H1 (cell line): ENCODE data around the gene ZCWPW2. TPM values are rescaled to one million over a fixed set of nuclear protein-coding genes. Genes with fewer than 3 reads are reported as not detected.

Experiments used
- CTCF ChIA-PET: fragments of 300-600 bp; sonication (Branson Sonifier 250); formaldehyde crosslinking; loops from one replicate; lab custom pipeline; 2021; ENCODE audit not compliant: partially characterized antibody; lab: Charles Lee
- POLR2A ChIA-PET: fragments of 300-600 bp; sonication (Branson Sonifier 250); formaldehyde crosslinking; loops from one replicate; lab custom pipeline; 2021; ENCODE audit warnings: inconsistent platforms; ENCODE audit not compliant: partially characterized antibody; lab: Charles Lee
- DNase-seq, 2 experiments: peaks; one replicate each; pipeline versions ENCODE4 v3.0.0 to v3.0.0-alpha.2; 2010 to 2022; ENCODE audit warnings: low spot score in 2 of 2, low read depth in 1 of 2, mixed read lengths in 1 of 2
- FAIRE-seq: peaks from 2 replicates; lab custom pipeline; 2011; peaks lifted over from hg19 to GRCh38; lab: Jason Lieb, UNC
- H2AFZ ChIP-seq: 2 replicates; pipeline ENCODE4 v1.8.1; 2012; ENCODE audit warnings: low read length, inconsistent platforms
- H2AK5ac ChIP-seq: 2 replicates; pipeline ENCODE4 v1.6.1; 2013; ENCODE audit warnings: low read depth, low read length
- H2BK120ac ChIP-seq: replicated peaks from 2 replicates; pipeline ENCODE3; 2013; ENCODE audit warnings: low read depth, low read length, inconsistent platforms
- H2BK12ac ChIP-seq: 2 replicates; pipeline ENCODE4 v1.6.1; 2013; ENCODE audit warnings: low read depth, low read length
- H2BK15ac ChIP-seq: 2 replicates; pipeline ENCODE4 v1.6.1; 2013; ENCODE audit warnings: low read length
- H2BK20ac ChIP-seq: 2 replicates; pipeline ENCODE4 v1.6.1; 2013; ENCODE audit warnings: low read length
- H2BK5ac ChIP-seq: 2 replicates; pipeline ENCODE4 v1.6.1; 2013; ENCODE audit warnings: low read depth, low read length
- H3K14ac ChIP-seq: 2 replicates; pipeline ENCODE4 v1.6.1; 2013; ENCODE audit warnings: inconsistent platforms; ENCODE audit not compliant: insufficient read length
- H3K18ac ChIP-seq: 2 replicates; pipeline ENCODE4 v1.6.1; 2013; ENCODE audit warnings: low read length; ENCODE audit errors: extremely low read depth
- H3K23ac ChIP-seq: 2 replicates; pipeline ENCODE4 v1.6.1; 2013; ENCODE audit warnings: inconsistent platforms; ENCODE audit not compliant: insufficient read length
- H3K23me2 ChIP-seq: 2 replicates; pipeline ENCODE4 v1.6.1; 2013; ENCODE audit warnings: low read depth, low read length
- H3K27ac ChIP-seq: 2 replicates; pipeline ENCODE4 v1.6.1; 2011; ENCODE audit warnings: low read depth, low read length, inconsistent platforms
- H3K27me3 ChIP-seq, 4 experiments: replicated peaks in 1 of 4; 1 replicate in 1 of 4; 2 replicates in 3 of 4; pipeline versions ENCODE4 v1.6.1 to v1.8.1; 2011 to 2013; ENCODE audit warnings: low read length in 3 of 4, mild to moderate bottlenecking in 3 of 4, inconsistent platforms in 2 of 4, mixed read lengths in 2 of 4, moderate library complexity in 1 of 4; ENCODE audit not compliant: control insufficient read depth in 3 of 4, insufficient read depth in 3 of 4; ENCODE audit errors: extremely low read depth in 1 of 4
- H3K36me3 ChIP-seq, 4 experiments: 2 replicates each; pipeline versions ENCODE4 v1.6.1 to v1.8.1; 2011 to 2013; ENCODE audit warnings: mild to moderate bottlenecking in 4 of 4, low read length in 3 of 4, moderate library complexity in 2 of 4, control low read depth in 1 of 4, inconsistent platforms in 1 of 4; ENCODE audit not compliant: insufficient read depth in 4 of 4, control insufficient read depth in 2 of 4
- H3K4ac ChIP-seq: replicated peaks from 2 replicates; pipeline ENCODE3; 2013; ENCODE audit warnings: low read length, low read depth, mixed read lengths, inconsistent platforms; ENCODE audit not compliant: insufficient read length
- H3K4me1 ChIP-seq, 4 experiments: replicated peaks in 1 of 4; 1 replicate in 1 of 4; 2 replicates in 3 of 4; pipeline versions ENCODE4 v1.6.1 to v1.8.1; 2011 to 2013; ENCODE audit warnings: low read length in 3 of 4, inconsistent platforms in 2 of 4, mixed read lengths in 1 of 4; ENCODE audit not compliant: insufficient read depth in 4 of 4, control insufficient read depth in 3 of 4
- H3K4me2 ChIP-seq, 2 experiments: 2 replicates each; pipeline versions ENCODE4 v1.6.1 to v1.8.1; 2011 to 2013; ENCODE audit warnings: low read depth in 2 of 2, low read length in 2 of 2, control low read depth in 1 of 2, inconsistent platforms in 1 of 2, mild to moderate bottlenecking in 1 of 2; ENCODE audit not compliant: insufficient read depth in 1 of 2
- H3K4me3 ChIP-seq, 4 experiments: fragments of 200-600, 300-600 bp in 1 of 4; sonication (generic), shearing (Covaris generic), sonication (Bioruptor Twin) in 1 of 4; 2 replicates each; pipeline versions ENCODE4 v1.5.1 to v1.8.1; 2011 to 2016; ENCODE audit warnings: low read length in 4 of 4, low read depth in 3 of 4, control low read depth in 2 of 4, inconsistent platforms in 2 of 4, mild to moderate bottlenecking in 2 of 4, mixed read lengths in 1 of 4, moderate library complexity in 1 of 4; ENCODE audit not compliant: insufficient read depth in 2 of 4; ENCODE audit errors: extremely low read depth in 1 of 4
- H3K56ac ChIP-seq: replicated peaks from 2 replicates; pipeline ENCODE3; 2013; ENCODE audit warnings: low read depth, mild to moderate bottlenecking, mixed read lengths, low read length, inconsistent platforms; ENCODE audit not compliant: insufficient read length
- H3K79me1 ChIP-seq: 2 replicates; pipeline ENCODE4 v1.6.1; 2013; ENCODE audit warnings: low read depth, low read length, control low read depth
- H3K79me2 ChIP-seq, 2 experiments: 2 replicates each; pipeline versions ENCODE4 v1.6.1 to v1.8.1; 2012 to 2013; ENCODE audit warnings: low read length in 2 of 2, mild to moderate bottlenecking in 2 of 2, inconsistent platforms in 1 of 2; ENCODE audit not compliant: insufficient read depth in 2 of 2, control insufficient read depth in 1 of 2
- H3K9ac ChIP-seq, 4 experiments: replicated peaks in 1 of 4; 1 replicate in 1 of 4; 2 replicates in 3 of 4; pipeline versions ENCODE4 v1.6.1 to v1.8.1; 2011 to 2013; ENCODE audit warnings: low read depth in 3 of 4, low read length in 3 of 4, control low read depth in 2 of 4, mild to moderate bottlenecking in 2 of 4, moderate library complexity in 2 of 4, inconsistent platforms in 1 of 4; ENCODE audit errors: extremely low read depth in 1 of 4
- H3K9me3 ChIP-seq, 2 experiments: 2 replicates each; pipeline versions ENCODE4 v1.6.1 to v1.8.1; 2012 to 2013; ENCODE audit warnings: mild to moderate bottlenecking in 2 of 2, moderate library complexity in 2 of 2, control low read depth in 1 of 2, inconsistent platforms in 1 of 2, low read depth in 1 of 2, low read length in 1 of 2, mixed read lengths in 1 of 2; ENCODE audit not compliant: insufficient read depth in 2 of 2
- H4K20me1 ChIP-seq, 2 experiments: replicated peaks in 1 of 2; 2 replicates each; pipeline versions ENCODE3 to v1.8.1; 2011 to 2013; ENCODE audit warnings: inconsistent platforms in 2 of 2, low read length in 2 of 2, mild to moderate bottlenecking in 1 of 2; ENCODE audit not compliant: insufficient read depth in 2 of 2, control insufficient read depth in 1 of 2
- H4K5ac ChIP-seq: 2 replicates; pipeline ENCODE4 v1.6.1; 2013; ENCODE audit warnings: low read length, low read depth, mixed read lengths, inconsistent platforms; ENCODE audit not compliant: insufficient read length
- H4K8ac ChIP-seq: 2 replicates; pipeline ENCODE4 v1.8.0; 2013; ENCODE audit warnings: mild to moderate bottlenecking, moderate library complexity, low read length, inconsistent platforms; ENCODE audit not compliant: insufficient read depth; ENCODE audit errors: extremely low read depth
- H4K91ac ChIP-seq: replicated peaks from 2 replicates; pipeline ENCODE3; 2013; ENCODE audit warnings: low read length, mixed read lengths, inconsistent platforms; ENCODE audit not compliant: insufficient read length
- CHD1 ChIP-seq: IDR thresholded peaks from 2 replicates; pipeline ENCODE4 v1.6.1; 2012; ENCODE audit warnings: low read depth, low read length, improper control_type of control experiment
- CTBP2 ChIP-seq: IDR thresholded peaks from 2 replicates; pipeline ENCODE4 v1.7.0; 2011; ENCODE audit warnings: borderline replicate concordance, mild to moderate bottlenecking, moderate library complexity, mixed read lengths, low read length; ENCODE audit not compliant: insufficient read depth, insufficient read length
- NRF1 ChIP-seq: IDR thresholded peaks from 2 replicates; pipeline ENCODE4 v1.6.1; 2011; ENCODE audit warnings: mild to moderate bottlenecking, low read depth, low read length, improper control_type of control experiment
- TEAD4 ChIP-seq: IDR thresholded peaks from 2 replicates; pipeline ENCODE4 v1.6.1; 2012; ENCODE audit warnings: low read depth, low read length, inconsistent platforms, mixed read lengths
- ZNF274 ChIP-seq: IDR thresholded peaks from 2 replicates; pipeline ENCODE4 v1.7.0; 2012; ENCODE audit warnings: low read length, borderline replicate concordance; ENCODE audit errors: extremely low read depth
- WGBS, 2 experiments: shearing (Covaris generic) in 1 of 2; methylation state at CpG; one replicate each; pipeline versions ENCODE4 v1.1.6 to v1.1.7; 2013 to 2015; ENCODE audit warnings: low lambda C conversion rate in 2 of 2, mixed read lengths in 2 of 2, inconsistent platforms in 1 of 2, low coverage in 1 of 2, missing lambda C conversion rate in 1 of 2; ENCODE audit not compliant: insufficient replicate concordance in 2 of 2, insufficient coverage in 1 of 2, insufficient read length in 1 of 2; ENCODE audit errors: extremely low coverage in 1 of 2, missing lambda C conversion rate in 1 of 2; 5-methylcytosine and 5-hydroxymethylcytosine counted together
- polyA plus RNA-seq, 7 experiments: library from polyadenylated mRNA; depleted of rRNA in 3 of 7; stranded (reverse) in 5 of 7; unstranded in 2 of 7; fragments of >200 nt in 5 of 7; fragments of 200-250 nt in 2 of 7; gene quantifications; 1 replicate in 5 of 7; 2 replicates in 1 of 7; 4 replicates in 1 of 7; pipeline versions ENCODE4 v1.2.1 to v1.2.3, GENCODE V29; 2011 to 2013; ENCODE audit warnings: missing spikeins in 2 of 7, mixed read lengths in 2 of 7
- total RNA-seq: library from RNA; stranded (reverse); fragmentation: NEBNext Ultra II Directional; extraction: Animal tissue kit (Norgen Biotek cat#: 25700); gene quantifications from 2 replicates; pipeline ENCODE4 v1.2.1, GENCODE V29; 2021

ZCWPW2 gene
- total and polyA plus RNA-seq, 2 of the 8 experiments (the other 6 are each of a cell fraction or from before 2014, with no cell fraction given): 0.11 to 0.39 TPM

DNA sequence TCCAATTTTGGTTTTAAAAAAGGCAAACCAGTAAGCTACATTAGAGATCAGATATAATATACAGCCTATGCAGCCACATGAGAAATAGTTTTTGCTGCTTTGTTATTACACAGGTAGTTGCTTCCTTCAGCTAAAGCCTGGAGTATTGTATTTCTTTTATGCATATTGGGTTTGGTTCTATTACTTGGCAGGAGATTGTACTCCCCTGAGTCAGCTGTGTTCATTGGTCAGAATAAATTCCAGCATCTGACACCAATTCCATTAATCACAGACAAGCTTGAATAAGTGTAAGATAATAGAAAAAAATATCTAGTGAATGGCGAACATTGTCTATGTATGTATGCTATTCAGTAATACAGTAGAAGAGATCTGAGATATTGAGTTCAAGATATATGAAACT lies 26.1 kb upstream of the ZCWPW2 start:
- Histone ChIP-seq H3K9me3 (no peaks in the 10 kb centered on the region), H3K27me3 (no peaks in the 10 kb centered on the region), H3K23me2 (no peaks in the 10 kb centered on the region), H3K36me3 (peaks cover 0 to 29% (median 1%) of the 10 kb centered on the region in 4 experiments; a peak in 4 of 8 replicates), H3K23ac (no peak overlapping the region), H3K18ac (no peak overlapping the region), H2BK5ac (no peak overlapping the region), H3K14ac (no peak overlapping the region), H3K9ac (no peak overlapping the region), H3K27ac (no peak overlapping the region), H2BK12ac (no peak overlapping the region), H2BK20ac (no peak overlapping the region), H3K56ac (no peak overlapping the region), H3K4ac (no peak overlapping the region), H3K79me1 (no peaks in the 10 kb centered on the region), H4K8ac (no peak overlapping the region), H2BK120ac (no peak overlapping the region), H4K91ac (no peak overlapping the region), H3K4me1 (no peaks in the 10 kb centered on the region), H3K4me3 (no peak overlapping the region), H2AK5ac (no peak overlapping the region), H2BK15ac (no peak overlapping the region), H3K79me2 (no peaks in the 10 kb centered on the region), H4K20me1 (no peaks in the 10 kb centered on the region), H4K5ac (no peak overlapping the region), H3K4me2 (no peak overlapping the region), H2AFZ (no peak overlapping the region)
- ChIA-PET CTCF (interaction anchor here (0.7 to 1.9 kb wide), 9 partner anchors 10 to 614 kb away, joined by 3 to 6 read pairs (median 3); partner anchors contain the start of gene EOMES), POLR2A (no interaction called here)
- WGBS, 2 experiments: 100% methylated on average over 1 of the region's 1 CpG; no CpG with 5 or more reads in 1 of the 2 experiments
- DNase-seq (no peak), FAIRE-seq (no peak)
- TF ChIP-seq CHD1: no peak
- TF ChIP-seq ZNF274: no peak
- TF ChIP-seq TEAD4: no peak
- TF ChIP-seq NRF1: no peak
- no peak for TF ChIP-seq CTBP2
